ENCODE measurements around the gene AFF2.

AFF2 gene

GRCh38 chrX:148804579-148805355, 304.4 kb downstream of the AFF2 start:
- TF ChIP-seq, protein P1, sequence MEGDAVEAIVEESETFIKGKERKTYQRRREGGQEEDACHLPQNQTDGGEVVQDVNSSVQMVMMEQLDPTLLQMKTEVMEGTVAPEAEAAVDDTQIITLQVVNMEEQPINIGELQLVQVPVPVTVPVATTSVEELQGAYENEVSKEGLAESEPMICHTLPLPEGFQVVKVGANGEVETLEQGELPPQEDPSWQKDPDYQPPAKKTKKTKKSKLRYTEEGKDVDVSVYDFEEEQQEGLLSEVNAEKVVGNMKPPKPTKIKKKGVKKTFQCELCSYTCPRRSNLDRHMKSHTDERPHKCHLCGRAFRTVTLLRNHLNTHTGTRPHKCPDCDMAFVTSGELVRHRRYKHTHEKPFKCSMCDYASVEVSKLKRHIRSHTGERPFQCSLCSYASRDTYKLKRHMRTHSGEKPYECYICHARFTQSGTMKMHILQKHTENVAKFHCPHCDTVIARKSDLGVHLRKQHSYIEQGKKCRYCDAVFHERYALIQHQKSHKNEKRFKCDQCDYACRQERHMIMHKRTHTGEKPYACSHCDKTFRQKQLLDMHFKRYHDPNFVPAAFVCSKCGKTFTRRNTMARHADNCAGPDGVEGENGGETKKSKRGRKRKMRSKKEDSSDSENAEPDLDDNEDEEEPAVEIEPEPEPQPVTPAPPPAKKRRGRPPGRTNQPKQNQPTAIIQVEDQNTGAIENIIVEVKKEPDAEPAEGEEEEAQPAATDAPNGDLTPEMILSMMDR (IDR thresholded peaks at IDR 0.05; ENCODE audit: control insufficient read depth, insufficient read depth, low read depth, low read length, missing control alignments) = no peak
- no peak overlapping the region for H3K4me3 ChIP-seq (ENCODE audit: control insufficient read depth, low read depth, low read length)
- no peak for DNase-seq (ENCODE audit: low read depth)

DNA sequence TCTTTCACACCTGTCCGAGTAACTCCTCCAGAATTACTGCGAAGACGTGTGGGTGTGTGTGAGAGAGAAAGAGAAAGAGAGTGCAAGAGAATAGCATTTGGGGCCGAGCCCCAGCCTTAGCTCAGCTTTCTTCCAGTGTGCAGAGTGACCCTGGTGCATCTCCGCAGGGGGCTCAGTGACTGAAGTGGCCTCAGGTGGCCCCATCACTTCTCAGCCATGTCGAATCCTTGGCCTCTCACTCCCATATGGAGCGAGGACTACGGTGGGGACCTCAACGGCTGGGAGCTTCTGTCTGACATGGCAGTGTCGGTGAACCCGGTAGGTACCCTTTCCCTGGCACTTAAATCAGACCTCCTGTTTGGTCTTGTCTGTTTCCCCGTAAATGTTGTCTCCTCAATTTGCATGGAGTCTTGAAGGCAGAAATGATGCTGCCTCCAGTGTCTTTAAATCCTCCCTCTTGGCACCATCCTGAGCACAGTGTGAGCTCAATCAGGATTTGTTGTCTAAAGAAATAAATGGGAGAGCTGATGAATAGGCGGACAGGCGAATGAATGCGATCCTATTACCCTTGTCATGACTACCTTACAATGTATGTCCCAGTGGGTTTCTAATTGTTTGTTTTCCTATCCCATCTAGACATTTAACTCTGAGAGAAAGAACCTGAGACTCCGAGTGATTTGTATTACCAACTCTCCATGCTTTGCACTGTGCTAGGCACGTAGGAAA, 305.9 kb downstream of the AFF2 start:
- H3K4me3 ChIP-seq (ENCODE audit: control insufficient read depth, low read depth, low read length) = no peak overlapping the region
- DNase-seq (ENCODE audit: low read depth) = no peak
- TF ChIP-seq, protein P1 (IDR thresholded peaks at IDR 0.05; ENCODE audit: control insufficient read depth, insufficient read depth, low read depth, low read length, missing control alignments) = no peak

DNA sequence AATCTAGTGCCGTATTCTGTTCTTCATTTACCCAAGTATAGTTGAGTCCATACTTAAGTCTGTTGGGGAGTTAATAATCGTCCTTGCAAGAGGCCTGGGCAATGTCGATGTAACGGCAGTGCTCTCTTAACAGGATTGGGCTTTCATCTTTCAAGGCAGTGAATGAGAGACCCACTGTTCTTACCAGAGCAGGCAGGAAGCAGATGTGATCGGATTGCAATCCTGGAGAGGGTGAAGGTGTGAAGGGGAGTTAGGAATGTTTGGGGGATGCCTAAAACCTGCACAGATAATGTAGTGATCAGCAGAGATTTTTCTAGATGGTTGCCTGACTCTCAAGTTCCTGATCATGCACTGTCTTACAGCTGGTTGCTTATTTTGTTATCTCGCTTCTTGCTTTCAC, 308.4 kb downstream of the AFF2 start:
- H3K4me3 ChIP-seq (ENCODE audit: control insufficient read depth, low read depth, low read length) = no peak overlapping the region
- no peak for DNase-seq (ENCODE audit: low read depth)
- TF ChIP-seq, protein P1 (IDR thresholded peaks at IDR 0.05; ENCODE audit: control insufficient read depth, insufficient read depth, low read depth, low read length, missing control alignments) = no peak

DNA sequence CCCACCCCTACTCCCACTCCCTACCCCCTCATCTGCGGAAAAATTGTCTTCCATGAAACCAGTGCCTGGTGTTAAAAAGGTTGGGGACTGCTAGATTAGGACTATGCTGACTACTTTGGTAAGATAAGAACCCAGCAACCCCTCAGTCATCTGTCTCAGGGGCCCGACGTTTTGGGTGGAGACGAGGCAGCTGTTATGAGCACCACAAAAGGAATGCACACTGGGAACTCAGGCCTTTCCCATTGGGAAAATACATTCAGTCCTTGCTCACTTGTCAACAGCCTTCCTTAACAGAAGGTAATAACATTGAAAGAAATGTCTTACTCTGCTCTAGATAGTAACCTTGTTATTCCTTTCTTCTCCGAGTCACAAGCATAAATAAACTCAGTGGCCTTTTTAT, 310.8 kb downstream of the AFF2 start:
- no peak for DNase-seq (ENCODE audit: low read depth)

DNA sequence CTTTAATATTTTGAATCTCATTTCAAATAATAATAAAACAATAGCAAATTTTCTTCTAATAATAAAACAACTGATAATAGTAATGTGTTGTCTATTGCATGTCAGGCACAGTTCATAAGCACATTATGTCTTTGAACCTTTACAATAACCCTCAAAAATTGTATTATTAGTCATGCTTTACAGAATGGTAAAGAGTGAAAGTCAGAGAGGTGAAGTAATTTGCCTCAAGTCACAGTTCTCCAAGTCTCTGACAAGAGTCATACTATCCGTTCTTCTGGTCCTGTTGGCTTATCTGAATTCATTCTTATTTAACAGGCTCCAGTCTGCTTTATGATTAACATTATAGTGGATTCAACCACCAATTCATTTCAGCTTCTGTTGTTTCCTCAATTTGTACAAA, 313.0 kb downstream of the AFF2 start:
- H3K4me3 ChIP-seq (ENCODE audit: control insufficient read depth, low read depth, low read length) = no peak overlapping the region
- TF ChIP-seq, protein P1 (IDR thresholded peaks at IDR 0.05; ENCODE audit: control insufficient read depth, insufficient read depth, low read depth, low read length, missing control alignments) = no peak
- DNase-seq (ENCODE audit: low read depth) = no peak

More for the DNA sequence above, 310.8 kb downstream of the AFF2 start:
- H3K4me3 ChIP-seq (ENCODE audit: control insufficient read depth, low read depth, low read length) = no peak overlapping the region
- TF ChIP-seq, protein P1 (IDR thresholded peaks at IDR 0.05; ENCODE audit: control insufficient read depth, insufficient read depth, low read depth, low read length, missing control alignments) = no peak

- DNase-seq (ENCODE audit: low read depth) = no peak
- TF ChIP-seq, protein P1 (IDR thresholded peaks at IDR 0.05; ENCODE audit: control insufficient read depth, insufficient read depth, low read depth, low read length, missing control alignments) = no peak
- no peak overlapping the region for H3K4me3 ChIP-seq (ENCODE audit: control insufficient read depth, low read depth, low read length)
Measured at GRCh38 chrX:148813967-148814366, 313.6 kb downstream of the AFF2 start.
